ENCODE data around the gene TAL2.

TAL2 gene

GRCh38 chr9:105662184-105663104 lies at the start of gene TAL2:
Gene TAL2 (plus strand): TSS chr9:105662457. CDS start chr9:105662497, 40 bp downstream.
- no peak for DNase-seq

- DNase-seq = no peak
Measured at GRCh38 chr9:105621001-105621400, 41.3 kb upstream of the TAL2 start.

- DNase-seq = no peak
Measured at GRCh38 chr9:105625088-105625487, 37.2 kb upstream of the TAL2 start.

- DNase-seq = no peak
Measured at GRCh38 chr9:105632807-105633206, 29.4 kb upstream of the TAL2 start.

- DNase-seq = no peak
Measured at GRCh38 chr9:105633411-105633810, 28.8 kb upstream of the TAL2 start.

- DNase-seq = no peak
Measured at GRCh38 chr9:105636331-105636730, 25.9 kb upstream of the TAL2 start.

GRCh38 chr9:105637787-105638395 lies 24.4 kb upstream of the TAL2 start:
- DNase-seq = no peak

GRCh38 chr9:105639936-105640335 lies 22.3 kb upstream of the TAL2 start:
- DNase-seq = no peak

GRCh38 chr9:105643795-105644194 lies 18.5 kb upstream of the TAL2 start:
- DNase-seq = no peak

GRCh38 chr9:105646879-105647594 lies 15.2 kb upstream of the TAL2 start:
- DNase-seq = no peak

GRCh38 chr9:105647595-105648349 lies 14.5 kb upstream of the TAL2 start:
- DNase-seq = no peak

- no peak for DNase-seq
Measured at GRCh38 chr9:105651806-105652205, 10.5 kb upstream of the TAL2 start.

GRCh38 chr9:105656131-105656921 lies 5.9 kb upstream of the TAL2 start:
- no peak for DNase-seq

- DNase-seq = no peak
Measured at GRCh38 chr9:105658351-105658750, 3.9 kb upstream of the TAL2 start.

- no peak for DNase-seq
Measured at GRCh38 chr9:105661011-105661410, 1.2 kb upstream of the TAL2 start.

- no peak for DNase-seq
Measured at GRCh38 chr9:105663914-105664313, 1.7 kb downstream of the TAL2 start.

GRCh38 chr9:105667867-105668266 lies 5.6 kb downstream of the TAL2 start:
- no peak for DNase-seq

- DNase-seq = no peak
Measured at GRCh38 chr9:105670315-105670714, 8.1 kb downstream of the TAL2 start.

- no peak for DNase-seq
Measured at GRCh38 chr9:105670775-105671174, 8.5 kb downstream of the TAL2 start.

GRCh38 chr9:105672711-105673234 lies 10.5 kb downstream of the TAL2 start:
- peak; percentile 90 for DNase-seq

GRCh38 chr9:105673850-105674387 lies 11.7 kb downstream of the TAL2 start:
- no peak for DNase-seq

Measured in GF-D8 (cell line).